Measurements from ENCODE around the gene ANKRD22.

DNA sequence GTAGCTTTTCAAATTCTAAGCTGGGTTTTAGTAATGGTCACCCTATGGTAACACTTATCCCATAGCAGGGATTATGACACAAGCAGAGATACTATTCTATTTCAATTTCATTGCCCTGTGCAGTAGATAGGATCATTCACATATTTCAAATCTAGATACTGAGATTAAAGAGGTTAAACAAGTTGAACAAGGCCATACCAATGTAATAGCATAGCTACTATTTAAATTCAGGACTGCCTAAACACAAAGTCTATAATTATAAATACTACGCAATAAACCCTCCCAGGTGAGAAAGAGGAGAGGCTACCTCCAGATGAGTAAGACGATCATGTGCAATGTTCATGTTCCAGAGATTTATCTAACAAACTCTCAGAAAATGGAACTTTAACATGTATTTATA is 48.0 kb downstream of the ANKRD22 start:
- TF ChIP-seq SIN3A (IDR thresholded peaks at IDR 0.05; ENCODE audit: borderline replicate concordance, insufficient read depth, low read length): no peak
- no peak for TF ChIP-seq POLR2AphosphoS5 (IDR thresholded peaks at IDR 0.05; ENCODE audit: low read depth, low read length)
- no peak for TF ChIP-seq TAF1 (IDR thresholded peaks at IDR 0.05; ENCODE audit: borderline replicate concordance, insufficient read depth, low read length)
- TF ChIP-seq, protein P1, sequence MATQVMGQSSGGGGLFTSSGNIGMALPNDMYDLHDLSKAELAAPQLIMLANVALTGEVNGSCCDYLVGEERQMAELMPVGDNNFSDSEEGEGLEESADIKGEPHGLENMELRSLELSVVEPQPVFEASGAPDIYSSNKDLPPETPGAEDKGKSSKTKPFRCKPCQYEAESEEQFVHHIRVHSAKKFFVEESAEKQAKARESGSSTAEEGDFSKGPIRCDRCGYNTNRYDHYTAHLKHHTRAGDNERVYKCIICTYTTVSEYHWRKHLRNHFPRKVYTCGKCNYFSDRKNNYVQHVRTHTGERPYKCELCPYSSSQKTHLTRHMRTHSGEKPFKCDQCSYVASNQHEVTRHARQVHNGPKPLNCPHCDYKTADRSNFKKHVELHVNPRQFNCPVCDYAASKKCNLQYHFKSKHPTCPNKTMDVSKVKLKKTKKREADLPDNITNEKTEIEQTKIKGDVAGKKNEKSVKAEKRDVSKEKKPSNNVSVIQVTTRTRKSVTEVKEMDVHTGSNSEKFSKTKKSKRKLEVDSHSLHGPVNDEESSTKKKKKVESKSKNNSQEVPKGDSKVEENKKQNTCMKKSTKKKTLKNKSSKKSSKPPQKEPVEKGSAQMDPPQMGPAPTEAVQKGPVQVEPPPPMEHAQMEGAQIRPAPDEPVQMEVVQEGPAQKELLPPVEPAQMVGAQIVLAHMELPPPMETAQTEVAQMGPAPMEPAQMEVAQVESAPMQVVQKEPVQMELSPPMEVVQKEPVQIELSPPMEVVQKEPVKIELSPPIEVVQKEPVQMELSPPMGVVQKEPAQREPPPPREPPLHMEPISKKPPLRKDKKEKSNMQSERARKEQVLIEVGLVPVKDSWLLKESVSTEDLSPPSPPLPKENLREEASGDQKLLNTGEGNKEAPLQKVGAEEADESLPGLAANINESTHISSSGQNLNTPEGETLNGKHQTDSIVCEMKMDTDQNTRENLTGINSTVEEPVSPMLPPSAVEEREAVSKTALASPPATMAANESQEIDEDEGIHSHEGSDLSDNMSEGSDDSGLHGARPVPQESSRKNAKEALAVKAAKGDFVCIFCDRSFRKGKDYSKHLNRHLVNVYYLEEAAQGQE (IDR thresholded peaks at IDR 0.05; ENCODE audit: insufficient read depth in 1 of 2, low read depth in 2 of 2, low read length in 2 of 2): no peak

All from PFSK-1 (cell line).